CD4-positive, alpha-beta T cell treated with Interleukin-1 beta for 1 hour (primary cell): ENCODE results near the gene PPP1CA.

Experiments
- DNase-seq, 2 donors: peaks; one replicate each; pipeline ENCODE4 v3.0.0-alpha.2; 2020 to 2022

The PPP1CA gene

GRCh38 chr11:67379061-67380058, 22.3 kb downstream of the PPP1CA start:
- no peak for DNase-seq

GRCh38 chr11:67378544-67378943, 23.1 kb downstream of the PPP1CA start:
- no peak for DNase-seq

GRCh38 chr11:67376873-67377808, 24.5 kb downstream of the PPP1CA start:
- DNase-seq = no peak

- no peak for DNase-seq
These were observed 25.4 kb downstream of the PPP1CA start for GRCh38 chr11:67376063-67376820.

GRCh38 chr11:67375320-67376055, 26.2 kb downstream of the PPP1CA start:
- no peak for DNase-seq

GRCh38 chr11:67374571-67375281, 26.9 kb downstream of the PPP1CA start:
- DNase-seq = no peak

- DNase-seq = peak; percentile 89 to 91
These were observed 27.7 kb downstream of the PPP1CA start for GRCh38 chr11:67373648-67374570.

GRCh38 chr11:67372993-67373647, 28.5 kb downstream of the PPP1CA start, which contains the start of gene CLCF1:
Gene CLCF1, minus strand, starts transcription at chr11:67373598. Its CDS starts 59 bp downstream, at chr11:67373539.
- DNase-seq = peak; percentile 49 to 59

GRCh38 chr11:67372321-67372992, 29.2 kb downstream of the PPP1CA start:
- no peak for DNase-seq

GRCh38 chr11:67371911-67372320, 29.7 kb downstream of the PPP1CA start:
- no peak for DNase-seq

- DNase-seq = peak; percentile 43 to 47
These were observed 30.3 kb downstream of the PPP1CA start for GRCh38 chr11:67371189-67371910.

GRCh38 chr11:67370351-67371076, 31.1 kb downstream of the PPP1CA start:
- no peak for DNase-seq

GRCh38 chr11:67369801-67370284, 31.8 kb downstream of the PPP1CA start:
- DNase-seq = no peak

GRCh38 chr11:67369275-67369674, 32.4 kb downstream of the PPP1CA start:
- no peak for DNase-seq

- no peak for DNase-seq
These were observed 33.0 kb downstream of the PPP1CA start for GRCh38 chr11:67368621-67369020.

GRCh38 chr11:67367761-67368227, 33.9 kb downstream of the PPP1CA start:
- no peak for DNase-seq
